HFFc6 (cell line): ENCODE data around the gene RNF135. TPM values are rescaled to one million over a fixed set of nuclear protein-coding genes. Genes with fewer than 3 reads are reported as not detected.
"Not testable (repeated sequence)": the region's sequence is repeated elsewhere in the genome, so short reads cannot be mapped to it uniquely, and the experiment has no call there.

Experiments
- DNase-seq: peaks from one replicate; pipeline ENCODE4 v3.0.0-alpha.2; 2018
- H3K27ac Mint-ChIP-seq: 2 replicates; pipeline ENCODE4 v1.8.0; 2020; ENCODE audit warnings: mild to moderate bottlenecking, mixed read lengths
- H3K27me3 Mint-ChIP-seq: 2 replicates; pipeline ENCODE4 v1.8.0; 2021; ENCODE audit warnings: mild to moderate bottlenecking, moderate library complexity, mixed read lengths; ENCODE audit not compliant: insufficient read depth
- H3K36me3 Mint-ChIP-seq: 2 replicates; pipeline ENCODE4 v1.8.0; 2021; ENCODE audit warnings: low read depth, mixed read lengths
- H3K4me1 Mint-ChIP-seq: 2 replicates; pipeline ENCODE4 v1.8.0; 2020; ENCODE audit warnings: low read depth, mixed read lengths
- H3K4me3 Mint-ChIP-seq: 2 replicates; pipeline ENCODE4 v1.8.0; 2020; ENCODE audit warnings: mild to moderate bottlenecking, moderate library complexity, mixed read lengths
- H3K9me3 Mint-ChIP-seq: 2 replicates; pipeline ENCODE4 v1.8.0; 2020; ENCODE audit warnings: mild to moderate bottlenecking, mixed read lengths
- total RNA-seq, 6 experiments: library from RNA; stranded (reverse); fragmentation: NEBNext Ultra II Directional; extraction: Animal tissue kit (Norgen Biotek cat#: 25700); gene quantifications; 2 replicates in 1 of 6; 3 replicates in 5 of 6; pipeline ENCODE4 v1.2.3, GENCODE V29; 2021
- TF ChIP-seq, protein P1 (sequence below): fragments of 200-600 bp; sonication (generic); IDR thresholded peaks from 2 replicates; pipeline ENCODE4 v1.5.0; 2021; ENCODE audit warnings: antibody characterized with exemption, mild to moderate bottlenecking

RNF135 gene
- total RNA-seq, 6 experiments from 2014 or later, result 10.4 to 12.1 (median 11.8) TPM

GRCh38 chr17:30926516-30926915, 44.3 kb upstream of the RNF135 start:
- Mint-ChIP-seq H3K27me3 (peaks cover 38% of the 10 kb centered on the region), H3K4me3 (no peak overlapping the region), H3K9me3 (no peaks in the 10 kb centered on the region), H3K27ac (no peak overlapping the region), H3K4me1 (peaks cover 6% of the 10 kb centered on the region), H3K36me3 (no peaks in the 10 kb centered on the region)
- DNase-seq, result no peak
- TF ChIP-seq, protein P1, sequence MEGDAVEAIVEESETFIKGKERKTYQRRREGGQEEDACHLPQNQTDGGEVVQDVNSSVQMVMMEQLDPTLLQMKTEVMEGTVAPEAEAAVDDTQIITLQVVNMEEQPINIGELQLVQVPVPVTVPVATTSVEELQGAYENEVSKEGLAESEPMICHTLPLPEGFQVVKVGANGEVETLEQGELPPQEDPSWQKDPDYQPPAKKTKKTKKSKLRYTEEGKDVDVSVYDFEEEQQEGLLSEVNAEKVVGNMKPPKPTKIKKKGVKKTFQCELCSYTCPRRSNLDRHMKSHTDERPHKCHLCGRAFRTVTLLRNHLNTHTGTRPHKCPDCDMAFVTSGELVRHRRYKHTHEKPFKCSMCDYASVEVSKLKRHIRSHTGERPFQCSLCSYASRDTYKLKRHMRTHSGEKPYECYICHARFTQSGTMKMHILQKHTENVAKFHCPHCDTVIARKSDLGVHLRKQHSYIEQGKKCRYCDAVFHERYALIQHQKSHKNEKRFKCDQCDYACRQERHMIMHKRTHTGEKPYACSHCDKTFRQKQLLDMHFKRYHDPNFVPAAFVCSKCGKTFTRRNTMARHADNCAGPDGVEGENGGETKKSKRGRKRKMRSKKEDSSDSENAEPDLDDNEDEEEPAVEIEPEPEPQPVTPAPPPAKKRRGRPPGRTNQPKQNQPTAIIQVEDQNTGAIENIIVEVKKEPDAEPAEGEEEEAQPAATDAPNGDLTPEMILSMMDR, result no peak

GRCh38 chr17:30927756-30928155, 43.1 kb upstream of the RNF135 start:
- Mint-ChIP-seq H3K27ac (no peak overlapping the region), H3K4me1 (peaks cover 3% of the 10 kb centered on the region), H3K27me3 (peaks cover 34% of the 10 kb centered on the region), H3K4me3 (no peak overlapping the region), H3K9me3 (no peaks in the 10 kb centered on the region), H3K36me3 (no peaks in the 10 kb centered on the region)
- TF ChIP-seq, protein P1, result no peak
- DNase-seq, result no peak

- TF ChIP-seq, protein P1, result no peak
- no peak overlapping the region for H3K27ac Mint-ChIP-seq
- no peak for DNase-seq
- no peaks in the 10 kb centered on the region for H3K4me1 Mint-ChIP-seq
- no peak overlapping the region for H3K4me3 Mint-ChIP-seq
- H3K27me3 Mint-ChIP-seq, result peaks cover 29% of the 10 kb centered on the region
- H3K9me3 Mint-ChIP-seq, result no peaks in the 10 kb centered on the region
- H3K36me3 Mint-ChIP-seq, result no peaks in the 10 kb centered on the region
Observed at GRCh38 chr17:30928584-30928983, 42.3 kb upstream of the RNF135 start.

GRCh38 chr17:30929081-30929633, 41.7 kb upstream of the RNF135 start:
- Mint-ChIP-seq H3K4me1 (no peaks in the 10 kb centered on the region), H3K36me3 (no peaks in the 10 kb centered on the region), H3K4me3 (no peak overlapping the region), H3K27ac (no peak overlapping the region), H3K9me3 (no peaks in the 10 kb centered on the region), H3K27me3 (peaks cover 28% of the 10 kb centered on the region)
- no peak for DNase-seq
- TF ChIP-seq, protein P1, result no peak

DNA sequence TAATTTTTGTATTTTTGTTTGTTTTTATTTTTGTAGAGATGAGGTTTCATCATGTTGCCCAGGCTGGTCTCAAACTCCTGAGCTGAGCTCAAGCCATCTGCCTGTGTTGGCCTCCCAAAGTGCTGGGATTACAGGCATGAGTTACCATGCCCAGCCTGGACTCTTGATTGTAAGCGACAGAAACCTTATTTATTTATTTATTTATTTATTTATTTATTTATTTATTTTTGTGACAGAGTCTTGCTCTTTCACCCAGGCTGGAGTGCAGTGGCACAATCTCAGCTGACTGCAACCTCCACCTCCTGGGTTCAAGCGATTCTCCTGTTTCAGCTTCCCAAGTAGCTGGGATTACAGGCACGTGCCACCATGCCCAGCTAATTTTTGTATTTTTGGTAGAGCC, 41.0 kb upstream of the RNF135 start:
- not testable (repeated sequence) for H3K4me1 Mint-ChIP-seq, H3K36me3 Mint-ChIP-seq, H3K4me3 Mint-ChIP-seq, DNase-seq, H3K9me3 Mint-ChIP-seq, H3K27ac Mint-ChIP-seq
- peaks cover 28% of the 10 kb centered on the region for H3K27me3 Mint-ChIP-seq

GRCh38 chr17:30930495-30930894, 40.3 kb upstream of the RNF135 start:
- DNase-seq, result no peak
- H3K9me3 Mint-ChIP-seq, result no peaks in the 10 kb centered on the region
- no peaks in the 10 kb centered on the region for H3K4me1 Mint-ChIP-seq
- H3K4me3 Mint-ChIP-seq, result no peak overlapping the region
- no peaks in the 10 kb centered on the region for H3K36me3 Mint-ChIP-seq
- TF ChIP-seq, protein P1, result no peak
- H3K27ac Mint-ChIP-seq, result no peak overlapping the region
- H3K27me3 Mint-ChIP-seq, result peaks cover 29% of the 10 kb centered on the region

GRCh38 chr17:30931582-30931981, 39.3 kb upstream of the RNF135 start:
- H3K36me3 Mint-ChIP-seq, DNase-seq, H3K27ac Mint-ChIP-seq, H3K4me3 Mint-ChIP-seq, H3K9me3 Mint-ChIP-seq, H3K4me1 Mint-ChIP-seq: not testable (repeated sequence)
- H3K27me3 Mint-ChIP-seq, result peaks cover 32% of the 10 kb centered on the region
